ENCODE measurements around the gene CERS2. TPM values are rescaled to one million over a fixed set of nuclear protein-coding genes. Genes with fewer than 3 reads are reported as not detected.

Gene CERS2
- total and polyA plus RNA-seq, 2 of the 13 experiments (the other 11 are each of a cell fraction or from before 2014, with no cell fraction given), result 269 to 298 TPM

- TF ChIP-seq MAZ (IDR thresholded peaks at IDR 0.05; ENCODE audit: borderline replicate concordance, low read depth, low read length) (peak; percentile 40; the same call in 1 of the 2 replicates), MAZ (CRISPR knock-in tag; IDR thresholded peaks at IDR 0.05; ENCODE audit: low read depth) (peak; percentile 41; the same call in 1 of the 2 replicates), ZNF569 (CRISPR knock-in tag; IDR thresholded peaks at IDR 0.05; ENCODE audit: borderline replicate concordance) (no peak), MAF1 (CRISPR knock-in tag; IDR thresholded peaks at IDR 0.05; ENCODE audit: borderline replicate concordance) (no peak), NFYB (CRISPR knock-in tag; IDR thresholded peaks at IDR 0.05) (no peak), ZNF501 (CRISPR knock-in tag; IDR thresholded peaks at IDR 0.05) (peak; percentile 20; the same call in 1 of the 2 replicates), KDM3A (CRISPR knock-in tag; IDR thresholded peaks at IDR 0.05; ENCODE audit: low read depth) (no peak), GMEB1 (CRISPR knock-in tag; IDR thresholded peaks at IDR 0.05; ENCODE audit: borderline replicate concordance) (0 out of 2 replicates have a peak, but pooled peaks have one; percentile 21), RFX3 (CRISPR knock-in tag; IDR thresholded peaks at IDR 0.05) (no peak), RNF2 (conservative IDR thresholded peaks at IDR 0.05; ENCODE audit: low read depth) (no peak), MED1 (CRISPR knock-in tag; IDR thresholded peaks at IDR 0.05) (no peak), KDM5A (IDR thresholded peaks at IDR 0.05; ENCODE audit: borderline replicate concordance, low read length) (no peak), ZNF17 (CRISPR knock-in tag; IDR thresholded peaks at IDR 0.05) (no peak), PAX8 (CRISPR knock-in tag; IDR thresholded peaks at IDR 0.05; ENCODE audit: borderline replicate concordance) (no peak), HDAC1 (CRISPR knock-in tag; IDR thresholded peaks at IDR 0.05) (0 out of 2 replicates have a peak, but pooled peaks have one; percentile 45), HIC2 (CRISPR knock-in tag; IDR thresholded peaks at IDR 0.05; ENCODE audit: low read depth) (0 out of 2 replicates have a peak, but pooled peaks have one; percentile 30), ZNF639 (CRISPR knock-in tag; conservative IDR thresholded peaks at IDR 0.05) (no peak), REPIN1 (CRISPR knock-in tag; IDR thresholded peaks at IDR 0.05; ENCODE audit: borderline replicate concordance, low read depth) (0 out of 2 replicates have a peak, but pooled peaks have one; percentile 41), PCBP1 (IDR thresholded peaks at IDR 0.05; ENCODE audit: borderline replicate concordance, low read depth, low read length) (peak; percentile 68; the same call in 1 of the 2 replicates), ZNF674 (CRISPR knock-in tag; IDR thresholded peaks at IDR 0.05; ENCODE audit: low read depth) (no peak), ZNF850 (CRISPR knock-in tag; conservative IDR thresholded peaks at IDR 0.05) (no peak), ADNP (CRISPR knock-in tag; IDR thresholded peaks at IDR 0.05) (no peak), ISX (CRISPR knock-in tag; conservative IDR thresholded peaks at IDR 0.05) (no peak), SAP130 (CRISPR knock-in tag; IDR thresholded peaks at IDR 0.05; ENCODE audit: low read depth) (peak; percentile 71)
Measured at GRCh38 chr1:150974580-150975478, at the start of gene CERS2 (continued).
